ENCODE results near the gene PIKFYVE.

GRCh38 chr2:208399201-208399600 lies 133.1 kb downstream of the PIKFYVE start:
- TF ChIP-seq CTCF (conservative IDR thresholded peaks at IDR 0.05; ENCODE audit: low read depth, low read length) (no peak), EZH2 (IDR thresholded peaks at IDR 0.05; ENCODE audit: borderline replicate concordance, low read depth, low read length, poor library complexity, severe bottlenecking) (no peak)

Data from A673 (cell line).